Neural progenitor cell (in vitro differentiated cells): ENCODE data around the gene DACH1. TPM values are rescaled to one million over a fixed set of nuclear protein-coding genes. Genes with fewer than 3 reads are reported as not detected.

ENCODE experiments used
- DNase-seq: peaks from one replicate; pipeline ENCODE4 v3.0.0-alpha.2; 2016; ENCODE audit warnings: low spot score
- H2AFZ ChIP-seq: fragments of 200-600 bp; sonication (generic); replicated peaks from 2 replicates; pipeline ENCODE4 v1.6.1; 2016; ENCODE audit warnings: antibody characterized with exemption
- H3F3A ChIP-seq: fragments of 200-600 bp; sonication (generic); 2 replicates; pipeline ENCODE4 v1.6.1; 2016; ENCODE audit warnings: antibody characterized with exemption, low read depth
- H3K27ac ChIP-seq: fragments of 200-600 bp; sonication (generic); 2 replicates; pipeline ENCODE4 v1.5.1; 2016; ENCODE audit warnings: mild to moderate bottlenecking
- H3K27me3 ChIP-seq: fragments of 200-600 bp; sonication (generic); 2 replicates; pipeline ENCODE4 v1.6.1; 2016; ENCODE audit warnings: mild to moderate bottlenecking, moderate library complexity
- H3K36me3 ChIP-seq: fragments of 200-600 bp; sonication (generic); 2 replicates; pipeline ENCODE4 v1.5.1; 2016
- H3K4me1 ChIP-seq: fragments of 200-600 bp; sonication (generic); 2 replicates; pipeline ENCODE4 v1.6.1; 2016; ENCODE audit warnings: mixed run types
- H3K4me2 ChIP-seq: fragments of 200-600 bp; sonication (generic); 2 replicates; pipeline ENCODE4 v1.6.1; 2016
- H3K4me3 ChIP-seq: fragments of 200-600 bp; sonication (generic); 2 replicates; pipeline ENCODE4 v1.5.1; 2016
- H3K79me2 ChIP-seq: fragments of 200-600 bp; sonication (generic); 2 replicates; pipeline ENCODE4 v1.6.1; 2016; ENCODE audit warnings: low read depth
- H3K9ac ChIP-seq: fragments of 200-600 bp; sonication (generic); 2 replicates; pipeline ENCODE4 v1.6.1; 2016
- H3K9me3 ChIP-seq: fragments of 200-600 bp; sonication (generic); 2 replicates; pipeline ENCODE4 v1.5.1; 2016; ENCODE audit warnings: low read depth
- H4K20me1 ChIP-seq: fragments of 200-600 bp; sonication (generic); 2 replicates; pipeline ENCODE4 v1.6.1; 2016; ENCODE audit warnings: low read depth
- H3K27ac Mint-ChIP-seq: 3 replicates; pipeline ENCODE4 v1.8.0; 2021; ENCODE audit warnings: mixed read lengths
- H3K27me3 Mint-ChIP-seq: 2 replicates; pipeline ENCODE4 v1.8.0; 2022; ENCODE audit warnings: low read depth, mild to moderate bottlenecking, inconsistent platforms, moderate library complexity, mixed read lengths; ENCODE audit not compliant: insufficient read depth
- H3K36me3 Mint-ChIP-seq: 3 replicates; pipeline ENCODE4 v1.8.0; 2021; ENCODE audit warnings: mixed read lengths
- H3K4me1 Mint-ChIP-seq: 3 replicates; pipeline ENCODE4 v1.8.0; 2021; ENCODE audit warnings: mixed read lengths
- H3K4me3 Mint-ChIP-seq: 3 replicates; pipeline ENCODE4 v1.8.0; 2021; ENCODE audit warnings: mild to moderate bottlenecking, moderate library complexity, mixed read lengths
- H3K9me3 Mint-ChIP-seq: 3 replicates; pipeline ENCODE4 v1.8.0; 2020; ENCODE audit warnings: mixed read lengths
- CTCF ChIP-seq: fragments of 200-600 bp; sonication (generic); IDR thresholded peaks from 2 replicates; pipeline ENCODE4 v1.5.1; 2017; ENCODE audit warnings: antibody characterized with exemption, mild to moderate bottlenecking
- EZH2 ChIP-seq: fragments of 200-600 bp; sonication (generic); IDR thresholded peaks from 2 replicates; pipeline ENCODE4 v1.6.1; 2017; ENCODE audit warnings: antibody characterized with exemption, mild to moderate bottlenecking, moderate library complexity
- EZH2phosphoT487 ChIP-seq: fragments of 200-600 bp; sonication (generic); IDR thresholded peaks from 2 replicates; pipeline ENCODE4 v1.6.1; 2017; ENCODE audit warnings: antibody characterized with exemption
- total RNA-seq: library from RNA; depleted of rRNA; stranded (reverse); fragments of >200 nt; gene quantifications from 2 replicates; pipeline ENCODE4 v1.2.3, GENCODE V29; 2015; ENCODE audit warnings: low replicate concordance

Gene DACH1
- total RNA-seq, 1 donor from 2014 or later, result 27.6 TPM

GRCh38 chr13:71882120-71882519 lies 15.1 kb upstream of the DACH1 start:
- Histone ChIP-seq H3K9me3 (no peaks in the 10 kb centered on the region), H3F3A (peaks cover 16% of the 10 kb centered on the region), H3K4me3 (no peak overlapping the region), H3K4me1 (peaks cover 17% of the 10 kb centered on the region), H3K36me3 (no peaks in the 10 kb centered on the region), H2AFZ (no peak overlapping the region), H3K9ac (no peak overlapping the region), H3K27ac (no peak overlapping the region), H3K79me2 (no peaks in the 10 kb centered on the region), H4K20me1 (no peaks in the 10 kb centered on the region), H3K27me3 (no peaks in the 10 kb centered on the region), H3K4me2 (no peak overlapping the region)
- DNase-seq, result no peak
- Mint-ChIP-seq H3K4me3 (no peak overlapping the region), H3K27me3 (no peaks in the 10 kb centered on the region), H3K9me3 (peaks cover 9% of the 10 kb centered on the region), H3K27ac (no peak overlapping the region), H3K4me1 (peaks cover 11% of the 10 kb centered on the region), H3K36me3 (no peaks in the 10 kb centered on the region)
- no peak for TF ChIP-seq EZH2
- TF ChIP-seq CTCF, result no peak

- Mint-ChIP-seq H3K4me1 (peaks cover 22% of the 10 kb centered on the region), H3K4me3 (no peak overlapping the region), H3K9me3 (peaks cover 9% of the 10 kb centered on the region), H3K36me3 (no peaks in the 10 kb centered on the region), H3K27me3 (no peaks in the 10 kb centered on the region), H3K27ac (no peak overlapping the region)
- DNase-seq, result no peak
- TF ChIP-seq CTCF (no peak), EZH2 (no peak), EZH2phosphoT487 (no peak)
- Histone ChIP-seq H4K20me1 (no peaks in the 10 kb centered on the region), H3K27me3 (no peaks in the 10 kb centered on the region), H2AFZ (no peak overlapping the region), H3K4me1 (peaks cover 28% of the 10 kb centered on the region), H3K36me3 (no peaks in the 10 kb centered on the region), H3K9ac (no peak overlapping the region), H3K4me2 (no peak overlapping the region), H3K27ac (no peak overlapping the region), H3K4me3 (no peak overlapping the region), H3K79me2 (no peaks in the 10 kb centered on the region), H3K9me3 (no peaks in the 10 kb centered on the region), H3F3A (peaks cover 27% of the 10 kb centered on the region)
Observed at GRCh38 chr13:71880753-71881541, 13.9 kb upstream of the DACH1 start.

GRCh38 chr13:71879808-71880344 lies 12.9 kb upstream of the DACH1 start:
- Histone ChIP-seq H3K9me3 (no peaks in the 10 kb centered on the region), H3K4me2 (no peak overlapping the region), H3K27me3 (no peaks in the 10 kb centered on the region), H3F3A (peaks cover 27% of the 10 kb centered on the region), H3K36me3 (no peaks in the 10 kb centered on the region), H3K79me2 (no peaks in the 10 kb centered on the region), H4K20me1 (no peaks in the 10 kb centered on the region), H3K4me3 (no peak overlapping the region), H3K4me1 (peaks cover 37% of the 10 kb centered on the region), H2AFZ (no peak overlapping the region), H3K27ac (no peak overlapping the region), H3K9ac (no peak overlapping the region)
- Mint-ChIP-seq H3K27ac (no peak overlapping the region), H3K4me3 (no peak overlapping the region), H3K27me3 (no peaks in the 10 kb centered on the region), H3K36me3 (no peaks in the 10 kb centered on the region), H3K4me1 (peaks cover 22% of the 10 kb centered on the region), H3K9me3 (peaks cover 9% of the 10 kb centered on the region)
- TF ChIP-seq CTCF (no peak), EZH2phosphoT487 (no peak), EZH2 (no peak)
- no peak for DNase-seq
